NOMO-1 treated with dmso at 0.1 percent for 144 hours (cell line): Measurements from ENCODE around the gene PBX3.

Experiments used
- DNase-seq: peaks from one replicate; lab custom pipeline; 2025; ENCODE audit not compliant: unreplicated experiment; lab: John Stamatoyannopoulos, UW

Gene PBX3

GRCh38 chr9:125747053-125747764 is at the start of gene PBX3:
Gene PBX3 (plus strand): TSS chr9:125747373.
- DNase-seq = no peak

- no peak for DNase-seq
Measured at GRCh38 chr9:125699870-125700269, 47.3 kb upstream of the PBX3 start.

GRCh38 chr9:125700791-125701190 is 46.4 kb upstream of the PBX3 start:
- DNase-seq = no peak

GRCh38 chr9:125701351-125701750 is 45.8 kb upstream of the PBX3 start:
- no peak for DNase-seq

GRCh38 chr9:125703662-125704061 is 43.5 kb upstream of the PBX3 start:
- DNase-seq = no peak

GRCh38 chr9:125705893-125706292 is 41.3 kb upstream of the PBX3 start:
- DNase-seq = no peak

- peak; percentile 96 for DNase-seq
Measured at GRCh38 chr9:125706651-125707471, 40.3 kb upstream of the PBX3 start, which contains the start of gene MAPKAP1. Gene MAPKAP1 (minus strand): TSS chr9:125707208. CDS start chr9:125672574, 34,634 bp downstream.

- DNase-seq = no peak
Measured at GRCh38 chr9:125707472-125707804, 39.7 kb upstream of the PBX3 start.

GRCh38 chr9:125726456-125727132 is 20.6 kb upstream of the PBX3 start:
- DNase-seq = no peak

- no peak for DNase-seq
Measured at GRCh38 chr9:125730168-125730567, 17.0 kb upstream of the PBX3 start.

GRCh38 chr9:125732562-125732961 is 14.6 kb upstream of the PBX3 start:
- no peak for DNase-seq

GRCh38 chr9:125739436-125739835 is 7.7 kb upstream of the PBX3 start:
- DNase-seq = no peak

GRCh38 chr9:125742657-125743056 is 4.5 kb upstream of the PBX3 start:
- DNase-seq = no peak

GRCh38 chr9:125743682-125744428 is 3.3 kb upstream of the PBX3 start:
- DNase-seq = no peak

GRCh38 chr9:125744616-125745015 is 2.6 kb upstream of the PBX3 start:
- no peak for DNase-seq

GRCh38 chr9:125745018-125745417 is 2.2 kb upstream of the PBX3 start:
- DNase-seq = no peak

- DNase-seq = no peak
Measured at GRCh38 chr9:125745682-125746016, 1.5 kb upstream of the PBX3 start.

GRCh38 chr9:125746017-125746773 is 978 bp upstream of the PBX3 start:
- peak; percentile 99 for DNase-seq

GRCh38 chr9:125746774-125747052 is 460 bp upstream of the PBX3 start:
- DNase-seq = no peak

GRCh38 chr9:125747765-125748445 is 732 bp downstream of the PBX3 start:
- no peak for DNase-seq
